GM11168 (cell line): ENCODE measurements around the gene C16orf89.
"Not testable (repeated sequence)": the region's sequence is repeated elsewhere in the genome, so short reads cannot be mapped to it uniquely, and the experiment has no call there.

ENCODE experiments used
- in situ Hi-C: fragments of 300-500 bp; cut with MboI; formaldehyde crosslinking; loops from one replicate; pipeline ENCODE4 v1.12.0; 2022; ENCODE audit warnings: low sequenced_read_pairs; ENCODE audit not compliant: unreplicated experiment

Gene C16orf89, protein sequence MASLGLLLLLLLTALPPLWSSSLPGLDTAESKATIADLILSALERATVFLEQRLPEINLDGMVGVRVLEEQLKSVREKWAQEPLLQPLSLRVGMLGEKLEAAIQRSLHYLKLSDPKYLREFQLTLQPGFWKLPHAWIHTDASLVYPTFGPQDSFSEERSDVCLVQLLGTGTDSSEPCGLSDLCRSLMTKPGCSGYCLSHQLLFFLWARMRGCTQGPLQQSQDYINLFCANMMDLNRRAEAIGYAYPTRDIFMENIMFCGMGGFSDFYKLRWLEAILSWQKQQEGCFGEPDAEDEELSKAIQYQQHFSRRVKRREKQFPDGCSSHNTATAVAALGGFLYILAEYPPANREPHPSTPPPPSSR

DNA sequence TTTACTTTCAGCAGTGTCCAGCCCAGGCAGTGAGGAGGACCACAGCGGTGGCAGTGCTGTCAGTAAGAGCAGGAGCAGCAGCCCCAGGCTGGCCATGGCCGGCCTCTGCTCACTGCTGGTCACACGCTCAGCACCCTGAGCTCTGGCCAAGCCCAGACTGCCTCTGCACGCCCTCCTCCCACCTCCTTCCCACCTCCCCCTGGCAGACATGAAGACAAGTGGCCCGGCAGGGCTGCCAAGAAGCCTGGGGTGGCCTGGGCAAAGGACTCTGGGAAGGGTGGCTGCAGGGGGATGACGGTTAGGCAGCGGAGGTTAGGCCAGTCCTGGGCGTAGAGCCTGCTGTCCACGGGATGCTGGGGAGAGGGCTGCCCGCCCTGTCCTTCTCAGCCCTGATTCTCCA, at the start of gene C16orf89:
TSS of gene C16orf89 (minus strand) at position 144 of the 400 bp plus-strand sequence. CDS start at position 96, 48 bp downstream.
- in situ Hi-C loops, result no loop called here

DNA sequence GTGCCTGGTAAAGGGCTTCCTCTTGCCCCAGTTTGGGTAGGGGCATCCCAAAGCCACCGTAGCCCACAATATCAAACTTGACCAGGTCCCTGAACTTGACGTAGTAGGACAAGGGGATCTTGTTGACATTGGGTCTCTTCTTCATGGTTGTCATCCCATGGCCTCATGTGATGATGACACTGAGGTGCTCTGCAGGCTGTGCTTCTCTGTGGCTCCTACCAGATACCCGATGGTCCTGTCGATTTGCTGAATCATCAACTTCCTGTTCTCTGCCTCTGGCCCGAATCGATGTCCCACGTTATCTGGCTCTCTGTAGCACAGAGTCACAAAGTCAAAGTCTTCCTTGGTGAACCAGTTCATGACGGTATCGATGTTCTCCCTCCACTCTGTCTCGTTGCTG, 45.2 kb upstream of the C16orf89 start:
- in situ Hi-C loops, result not testable (repeated sequence)

- in situ Hi-C loops, result no loop called here
These were observed 42.9 kb upstream of the C16orf89 start for GRCh38 chr16:5108505-5109158.

DNA sequence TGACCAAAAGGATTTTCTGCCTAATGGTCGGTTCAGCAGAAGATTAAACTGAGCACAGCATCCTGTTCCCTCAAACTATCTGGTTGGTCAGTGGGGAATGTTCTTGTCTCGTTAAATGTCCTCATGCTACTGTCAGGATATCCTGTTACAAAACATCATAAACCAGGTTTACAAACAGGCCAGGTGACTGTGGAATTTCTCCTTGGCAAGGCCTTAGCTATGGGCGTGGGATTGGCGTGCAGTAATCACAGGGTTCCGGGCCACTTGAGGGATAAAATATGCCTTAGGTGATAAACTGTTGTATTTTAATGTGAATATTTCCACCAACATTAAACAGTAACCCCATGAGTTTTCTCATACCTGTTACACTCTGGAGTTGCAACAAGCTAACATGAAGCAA, 39.3 kb upstream of the C16orf89 start:
- in situ Hi-C loops, result not testable (repeated sequence)

DNA sequence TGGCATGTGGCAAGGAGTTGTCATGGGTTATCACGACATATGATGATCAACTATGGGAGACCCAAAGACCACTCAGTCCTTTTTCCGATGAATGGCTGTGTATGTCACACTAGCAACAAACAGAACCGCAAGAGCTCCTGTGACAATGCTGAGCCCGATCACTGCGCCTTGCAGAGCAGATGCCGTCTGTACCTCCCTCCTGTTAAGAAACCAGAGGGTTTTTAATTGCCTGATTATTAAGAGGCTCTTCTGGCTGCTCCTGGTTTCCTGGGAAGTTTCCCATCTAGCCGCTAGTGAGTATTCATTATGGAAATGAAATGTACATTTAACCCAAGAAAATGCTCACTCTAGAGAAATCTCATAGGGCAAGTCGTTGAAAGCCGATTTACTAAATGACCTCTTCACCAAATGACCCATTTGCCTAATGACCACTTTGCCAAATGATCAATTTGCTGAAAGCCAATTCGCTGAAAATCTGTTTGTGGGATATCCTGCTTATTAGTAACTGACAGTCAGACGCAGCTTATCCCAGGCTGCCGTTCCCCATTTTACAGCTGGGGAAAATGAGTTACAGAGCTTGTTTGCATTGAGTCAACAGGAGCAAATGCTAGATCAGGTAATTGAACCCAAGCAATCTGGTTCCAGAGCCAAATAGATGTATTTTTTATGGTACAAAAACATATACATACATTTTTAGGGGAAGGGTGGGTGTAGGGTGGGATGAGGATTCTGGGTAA, 37.7 kb upstream of the C16orf89 start:
- in situ Hi-C loops, result not testable (repeated sequence)

DNA sequence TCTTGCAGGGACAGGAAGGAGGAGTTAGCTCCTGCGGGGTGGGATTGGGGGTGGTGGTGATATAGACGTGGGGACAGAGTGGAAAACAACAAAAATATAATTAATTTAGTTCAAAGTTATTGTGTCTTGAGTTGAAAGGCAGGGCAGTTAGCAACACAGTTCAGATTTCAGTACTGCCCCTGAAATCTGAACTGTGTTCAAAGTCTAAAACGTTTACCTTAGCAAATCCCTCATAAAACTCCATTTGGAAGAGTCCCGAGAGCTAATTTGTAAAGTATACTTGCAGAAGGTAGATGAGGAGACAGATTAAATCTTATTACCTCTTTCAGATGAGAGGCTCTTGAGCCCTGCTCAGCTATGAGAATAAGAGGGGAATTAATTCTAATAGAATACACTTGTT, 33.4 kb upstream of the C16orf89 start:
- in situ Hi-C loops, result not testable (repeated sequence)

DNA sequence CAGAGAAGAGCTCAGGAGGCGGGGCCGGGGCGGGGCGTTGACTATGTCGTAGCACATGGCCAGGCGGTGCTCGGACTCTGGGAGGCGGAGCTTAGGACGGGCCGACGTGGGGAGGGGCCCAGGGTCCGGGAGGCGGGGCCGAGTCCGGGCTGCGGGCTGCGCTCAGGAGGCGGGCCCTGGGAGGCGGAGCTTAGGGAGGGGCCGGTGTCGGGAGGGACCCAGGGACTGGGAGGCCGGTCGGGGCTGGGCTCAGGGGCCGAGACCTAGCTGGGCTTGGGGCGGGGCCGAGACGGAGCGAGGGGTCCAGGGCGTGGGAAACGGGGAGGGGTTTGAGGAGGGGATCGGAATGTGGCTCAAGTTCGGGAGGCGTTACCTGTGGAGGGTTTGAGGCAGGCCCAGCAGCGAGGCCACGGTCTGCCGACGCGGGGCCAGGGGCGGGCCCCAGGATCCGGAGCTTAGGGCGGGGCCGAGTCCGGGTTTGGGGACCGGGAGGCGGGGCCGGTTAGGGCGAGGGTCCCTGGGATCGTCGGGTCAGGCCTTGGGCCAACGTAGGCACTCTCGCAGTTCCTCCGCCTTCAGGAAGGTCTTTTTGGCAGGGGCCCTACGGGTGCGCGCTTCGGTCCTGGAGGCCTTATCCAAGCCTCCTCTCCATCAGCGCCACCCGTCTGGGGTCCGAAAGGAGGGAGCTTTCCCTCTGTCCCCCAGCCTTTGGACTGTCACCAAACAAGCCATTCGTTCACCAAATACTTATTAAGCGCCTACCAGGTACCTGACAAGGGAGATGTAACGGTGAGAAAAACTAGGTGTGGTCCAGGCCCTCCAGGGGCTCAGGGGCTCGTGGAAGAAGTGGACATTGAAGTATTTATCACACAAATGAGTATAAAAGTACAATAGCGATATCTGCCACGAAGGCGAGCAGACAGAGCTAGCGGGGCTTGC, 32.7 kb upstream of the C16orf89 start:
- in situ Hi-C loops, result not testable (repeated sequence)

- in situ Hi-C loops, result not testable (repeated sequence)
These were observed 31.9 kb upstream of the C16orf89 start, which contains the start of gene EEF2KMT for GRCh38 chr16:5097470-5098220. EEF2KMT (minus strand) TSS chr16:5097795; CDS start chr16:5097739, 56 bp downstream.

- in situ Hi-C loops, result not testable (repeated sequence)
These were observed 31.3 kb upstream of the C16orf89 start for GRCh38 chr16:5097061-5097469.

- in situ Hi-C loops, result not testable (repeated sequence)
These were observed 30.8 kb upstream of the C16orf89 start for GRCh38 chr16:5096437-5097060.

DNA sequence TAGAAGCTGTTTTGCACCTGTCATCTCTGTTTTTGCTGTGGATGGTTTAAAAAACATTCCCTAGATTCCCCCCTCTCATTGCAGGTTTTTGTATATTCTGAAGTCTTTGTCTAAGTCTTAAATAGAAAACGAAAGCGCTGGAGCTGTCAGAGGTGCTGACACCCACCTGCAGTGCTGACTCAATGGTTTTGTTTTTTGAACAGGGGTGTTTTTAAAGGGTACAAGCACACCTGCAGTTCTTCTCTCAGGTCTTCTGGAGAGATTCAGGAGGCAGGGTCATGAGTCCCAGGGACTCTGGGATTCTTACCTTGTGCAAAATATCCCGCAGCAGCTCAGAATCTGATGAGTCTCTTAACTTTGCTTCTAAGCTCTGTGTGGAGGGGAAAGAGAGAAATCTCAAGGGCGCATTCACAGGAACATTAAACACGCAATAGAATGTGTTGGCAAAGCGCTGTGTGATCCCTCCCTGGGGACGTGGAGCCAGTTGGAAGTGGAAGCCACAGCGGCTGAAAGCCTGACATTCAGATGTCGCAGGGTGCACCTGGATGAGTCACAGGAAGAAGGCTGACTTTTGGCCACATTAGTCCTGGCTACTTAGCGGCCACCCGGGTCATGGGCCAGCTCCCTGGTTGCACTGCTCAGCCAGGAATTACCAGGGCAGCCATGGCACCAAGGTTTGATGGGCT, 29.5 kb upstream of the C16orf89 start:
- in situ Hi-C loops, result not testable (repeated sequence)

- in situ Hi-C loops, result not testable (repeated sequence)
These were observed 28.0 kb upstream of the C16orf89 start for GRCh38 chr16:5093746-5094145.

GRCh38 chr16:5093081-5093480, 27.3 kb upstream of the C16orf89 start:
- in situ Hi-C loops, result not testable (repeated sequence)

DNA sequence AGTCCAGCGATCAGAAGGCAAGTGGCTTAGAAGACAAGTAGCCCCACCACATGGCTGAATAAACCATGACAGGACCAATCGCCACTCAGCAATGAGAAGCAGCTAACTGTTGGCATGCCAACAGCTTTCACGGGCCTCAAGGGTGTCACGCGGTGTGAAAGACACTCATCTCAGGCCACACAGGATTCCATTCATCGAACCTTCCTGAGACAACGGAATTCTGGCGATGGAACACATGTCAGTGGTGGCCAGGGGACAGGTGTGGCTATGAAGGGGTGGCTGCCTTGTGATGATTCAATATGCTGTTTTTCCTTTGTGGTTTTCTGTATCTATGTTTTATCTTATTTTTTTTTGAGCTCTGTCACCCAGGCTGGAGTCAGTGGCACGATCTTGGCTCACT, 24.8 kb upstream of the C16orf89 start:
- in situ Hi-C loops, result not testable (repeated sequence)

GRCh38 chr16:5089911-5090555, 24.3 kb upstream of the C16orf89 start:
- in situ Hi-C loops, result not testable (repeated sequence)

- in situ Hi-C loops, result not testable (repeated sequence)
These were observed 23.2 kb upstream of the C16orf89 start for GRCh38 chr16:5088936-5089335.

- in situ Hi-C loops, result not testable (repeated sequence)
These were observed 22.5 kb upstream of the C16orf89 start for GRCh38 chr16:5088086-5088790.
